Spinal cord (tissue), 10 donors: Measurements from ENCODE around the gene DLG2. TPM values are rescaled to one million over a fixed set of nuclear protein-coding genes. Genes with fewer than 3 reads are reported as not detected.

Source experiments
- DNase-seq, 6 donors: peaks; one replicate each; pipeline versions ENCODE4 v3.0.0 to v3.0.0-alpha.2; 2013 to 2015; ENCODE audit warnings: low spot score in 6 of 6, low read depth in 4 of 6
- H3K27ac ChIP-seq: one replicate; pipeline ENCODE4 v1.5.1; 2013; ENCODE audit warnings: low read depth, low read length, control low read depth
- H3K27me3 ChIP-seq: one replicate; pipeline ENCODE4 v1.6.1; 2013; ENCODE audit warnings: low read length; ENCODE audit not compliant: control insufficient read depth, insufficient read depth
- H3K36me3 ChIP-seq: one replicate; pipeline ENCODE4 v1.6.1; 2013; ENCODE audit warnings: low read length; ENCODE audit not compliant: control insufficient read depth, insufficient read depth
- H3K4me1 ChIP-seq: one replicate; pipeline ENCODE4 v1.6.1; 2013; ENCODE audit warnings: low read length; ENCODE audit not compliant: control insufficient read depth, insufficient read depth
- H3K4me3 ChIP-seq: one replicate; pipeline ENCODE4 v1.5.1; 2013; ENCODE audit warnings: low read depth, low read length, control low read depth
- H3K9me3 ChIP-seq: one replicate; pipeline ENCODE4 v1.6.1; 2013; ENCODE audit warnings: low read length; ENCODE audit not compliant: control insufficient read depth, insufficient read depth
- WGBS: methylation state at CpG from one replicate; pipeline ENCODE4 v1.1.5; 2013; ENCODE audit warnings: missing lambda C conversion rate; ENCODE audit not compliant: insufficient coverage; 5-methylcytosine and 5-hydroxymethylcytosine counted together
- polyA plus RNA-seq, 2 donors: library from polyadenylated mRNA; unstranded; fragments of 120-200 nt; gene quantifications; one replicate each; pipeline ENCODE4 v1.2.1, GENCODE V29; 2013; ENCODE audit not compliant: insufficient read length in 2 of 2
- total RNA-seq, 2 donors: library from RNA; depleted of rRNA in 1 of 2; stranded (reverse); fragments of 120-200 nt in 1 of 2; fragments of >200 nt in 1 of 2; gene quantifications; one replicate each; pipeline versions ENCODE4 v1.2.3 to v1.2.4, GENCODE V29; 2013 to 2014
- donor health status: healthy.

DLG2 gene
- total and polyA plus RNA-seq, 4 donors = 37.7 to 111 (median 49.0) TPM

- H3K27ac ChIP-seq = no peak overlapping the region
- DNase-seq = peak in 1 of 6 donors; percentile 53
- 67% methylated on average over 1 of the region's 3 CpGs for WGBS
These were observed 802.0 kb downstream of the DLG2 start for GRCh38 chr11:84825106-84825660.

GRCh38 chr11:84824624-84825023 lies 802.5 kb downstream of the DLG2 start:
- Histone ChIP-seq H3K4me3 (no peak overlapping the region), H3K4me1 (no peaks in the 10 kb centered on the region), H3K9me3 (no peaks in the 10 kb centered on the region), H3K27ac (no peak overlapping the region), H3K27me3 (no peaks in the 10 kb centered on the region), H3K36me3 (no peaks in the 10 kb centered on the region)
- WGBS = 94% methylated on average over 2 of the region's 3 CpGs
- no peak for DNase-seq

More at GRCh38 chr11:84825106-84825660, 802.0 kb downstream of the DLG2 start:
- Histone ChIP-seq H3K9me3 (no peaks in the 10 kb centered on the region), H3K27me3 (no peaks in the 10 kb centered on the region), H3K4me1 (no peaks in the 10 kb centered on the region), H3K4me3 (no peak overlapping the region), H3K36me3 (no peaks in the 10 kb centered on the region)

DNA sequence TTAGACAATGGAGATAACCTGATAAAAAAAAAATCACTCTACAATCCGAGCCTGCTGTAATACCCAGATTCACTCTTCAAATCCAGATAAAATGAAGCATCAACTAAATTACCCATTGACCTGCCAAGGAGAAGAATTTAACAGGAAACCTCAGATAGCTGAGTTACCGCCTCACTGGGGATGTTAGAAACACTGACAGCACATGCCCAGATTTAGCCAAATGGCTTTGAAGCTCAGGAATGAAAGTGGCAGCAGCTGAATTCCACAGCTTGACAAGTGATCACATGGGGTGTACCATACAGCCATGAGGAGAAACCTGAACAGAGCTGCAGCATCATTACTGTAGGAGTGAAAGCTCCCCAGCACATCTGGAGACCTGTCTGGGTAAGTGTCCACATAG lies 807.6 kb downstream of the DLG2 start:
- DNase-seq = peak in 2 of 6 donors; percentile 37 to 54
- Histone ChIP-seq H3K36me3 (no peaks in the 10 kb centered on the region), H3K27me3 (no peaks in the 10 kb centered on the region), H3K4me3 (no peak overlapping the region), H3K27ac (no peak overlapping the region), H3K9me3 (no peaks in the 10 kb centered on the region), H3K4me1 (no peaks in the 10 kb centered on the region)
- WGBS = 77% methylated on average over 2 of the region's 2 CpGs

- peak in 3 of 6 donors; percentile 12 to 68 (median 54) for DNase-seq
- Histone ChIP-seq H3K27ac (no peak overlapping the region), H3K4me1 (no peaks in the 10 kb centered on the region), H3K4me3 (no peak overlapping the region), H3K27me3 (no peaks in the 10 kb centered on the region), H3K36me3 (no peaks in the 10 kb centered on the region), H3K9me3 (no peaks in the 10 kb centered on the region)
- 20% methylated on average over 1 of the region's 1 CpG for WGBS
These were observed 808.0 kb downstream of the DLG2 start for GRCh38 chr11:84819128-84819527.

DNA sequence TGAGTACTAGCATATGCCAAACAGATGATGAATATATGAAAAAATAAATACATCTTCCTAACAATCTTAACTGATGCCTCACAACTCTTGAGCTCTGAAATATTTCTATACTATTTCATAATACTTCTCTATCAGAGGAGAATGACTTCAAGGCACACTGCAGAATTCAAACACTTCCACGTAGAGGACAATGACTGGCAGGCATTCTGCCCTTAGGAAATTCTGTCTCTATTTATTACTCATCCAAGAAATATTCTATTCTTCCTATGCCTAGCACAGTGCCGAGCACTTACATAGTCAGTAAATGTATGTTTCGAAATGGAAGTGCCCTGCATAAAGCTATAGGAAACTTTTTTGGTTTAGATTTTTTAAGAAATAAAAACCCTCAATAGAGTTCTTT lies 809.1 kb downstream of the DLG2 start:
- no peaks in the 10 kb centered on the region for H3K4me1 ChIP-seq
- WGBS = no CpG with 5 or more reads among the region's 3 CpGs
- no peaks in the 10 kb centered on the region for H3K27me3 ChIP-seq
- H3K36me3 ChIP-seq = no peaks in the 10 kb centered on the region
- H3K4me3 ChIP-seq = no peak overlapping the region
- no peak for DNase-seq
- H3K27ac ChIP-seq = no peak overlapping the region
- no peaks in the 10 kb centered on the region for H3K9me3 ChIP-seq

GRCh38 chr11:84812471-84812969 lies 814.6 kb downstream of the DLG2 start:
- peaks cover 2% of the 10 kb centered on the region for H3K9me3 ChIP-seq
- DNase-seq = peak in 2 of 6 donors; percentile 80 to 92
- no peaks in the 10 kb centered on the region for H3K27me3 ChIP-seq
- H3K36me3 ChIP-seq = no peaks in the 10 kb centered on the region
- no peak overlapping the region for H3K27ac ChIP-seq
- H3K4me3 ChIP-seq = no peak overlapping the region
- H3K4me1 ChIP-seq = no peaks in the 10 kb centered on the region
- WGBS = 40% methylated on average over 1 of the region's 3 CpGs

- no peaks in the 10 kb centered on the region for H3K4me1 ChIP-seq
- no peaks in the 10 kb centered on the region for H3K36me3 ChIP-seq
- WGBS = no CpG with 5 or more reads among the region's 2 CpGs
- DNase-seq = no peak
- H3K9me3 ChIP-seq = peaks cover 7% of the 10 kb centered on the region
- no peak overlapping the region for H3K27ac ChIP-seq
- H3K4me3 ChIP-seq = no peak overlapping the region
- H3K27me3 ChIP-seq = no peaks in the 10 kb centered on the region
These were observed 820.8 kb downstream of the DLG2 start for GRCh38 chr11:84806354-84806753.

GRCh38 chr11:84804041-84804440 lies 823.1 kb downstream of the DLG2 start:
- DNase-seq = peak in 1 of 6 donors; percentile 49
- Histone ChIP-seq H3K27ac (no peak overlapping the region), H3K27me3 (no peaks in the 10 kb centered on the region), H3K9me3 (peaks cover 5% of the 10 kb centered on the region), H3K4me3 (no peak overlapping the region), H3K4me1 (no peaks in the 10 kb centered on the region), H3K36me3 (no peaks in the 10 kb centered on the region)
- WGBS = no CpG with 5 or more reads among the region's 1 CpG

GRCh38 chr11:84800755-84801346 lies 826.3 kb downstream of the DLG2 start:
- 98% methylated on average over 5 of the region's 8 CpGs for WGBS
- Histone ChIP-seq H3K27ac (no peak overlapping the region), H3K4me1 (no peaks in the 10 kb centered on the region), H3K36me3 (no peaks in the 10 kb centered on the region), H3K9me3 (no peaks in the 10 kb centered on the region), H3K4me3 (no peak overlapping the region), H3K27me3 (no peaks in the 10 kb centered on the region)
- DNase-seq = peak in 2 of 6 donors; percentile 78 to 85

DNA sequence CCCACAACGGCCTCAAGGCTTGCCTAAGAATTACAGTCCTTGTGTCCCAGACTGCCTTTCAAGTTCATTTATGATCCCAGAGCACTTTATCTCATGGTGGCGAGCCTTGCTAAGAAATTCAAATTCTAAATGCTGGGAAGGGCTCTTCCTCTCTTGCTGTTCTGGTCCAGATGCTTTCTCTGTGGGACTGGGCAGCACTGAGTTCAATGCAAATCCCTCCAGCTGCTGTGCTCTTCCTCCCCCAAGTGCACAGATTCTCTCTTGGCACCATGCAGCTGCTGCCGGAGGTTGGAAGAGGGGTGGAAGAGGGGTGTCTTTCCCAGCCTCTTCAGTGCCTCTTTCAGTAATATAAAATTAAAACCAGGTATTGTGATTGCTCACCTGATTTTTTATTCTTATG lies 828.0 kb downstream of the DLG2 start:
- Histone ChIP-seq H3K4me1 (no peaks in the 10 kb centered on the region), H3K27ac (no peak overlapping the region), H3K4me3 (no peak overlapping the region), H3K36me3 (peaks cover 5% of the 10 kb centered on the region), H3K27me3 (no peaks in the 10 kb centered on the region), H3K9me3 (no peaks in the 10 kb centered on the region)
- 61% methylated on average over 2 of the region's 3 CpGs for WGBS
- no peak for DNase-seq
